Left ventricle myocardium inferior (tissue), 1 donor: ENCODE data around the gene RAP1A. TPM values are rescaled to one million over a fixed set of nuclear protein-coding genes. Genes with fewer than 3 reads are reported as not detected.

Experiments used
- DNase-seq: peaks from one replicate; pipeline ENCODE4 v3.0.0-alpha.2; 2020
- H3K27ac ChIP-seq: fragments of 200-600 bp; replicated peaks from 2 replicates; pipeline ENCODE4 v1.8.0; 2021
- H3K27me3 ChIP-seq: fragments of 200-600 bp; 2 replicates; pipeline ENCODE4 v1.8.0; 2021; ENCODE audit warnings: low read depth
- H3K36me3 ChIP-seq: fragments of 200-600 bp; 2 replicates; pipeline ENCODE4 v1.8.0; 2021
- H3K4me1 ChIP-seq: fragments of 200-600 bp; 2 replicates; pipeline ENCODE4 v1.8.0; 2021
- H3K4me3 ChIP-seq: fragments of 200-600 bp; 2 replicates; pipeline ENCODE4 v1.8.0; 2021; ENCODE audit warnings: mild to moderate bottlenecking, moderate library complexity
- H3K9me3 ChIP-seq: fragments of 200-600 bp; replicated peaks from 2 replicates; pipeline ENCODE4 v1.8.0; 2021
- intact Hi-C: fragments of 100-400 bp; cut with micrococcal nuclease; formaldehyde crosslinking; loops from one replicate; pipeline ENCODE4 v1.11.0; 2022
- total RNA-seq: library from RNA; stranded (reverse); fragmentation: NEBNext Ultra II Directional; extraction: Animal tissue kit (Norgen Biotek cat#: 25700); gene quantifications from one replicate; pipeline ENCODE4 v1.2.1, GENCODE V29; 2021
- TF ChIP-seq, protein P1 (sequence below): fragments of 200-600 bp; IDR thresholded peaks from 2 replicates; pipeline ENCODE4 v1.8.0; 2021; ENCODE audit warnings: antibody characterized with exemption, mild to moderate bottlenecking, borderline replicate concordance
- donor health status: DM: no; HTN: yes; CAD: no; lungs with severe emphysema.

The RAP1A gene
- total RNA-seq, 1 donor from 2014 or later = 112 TPM

DNA sequence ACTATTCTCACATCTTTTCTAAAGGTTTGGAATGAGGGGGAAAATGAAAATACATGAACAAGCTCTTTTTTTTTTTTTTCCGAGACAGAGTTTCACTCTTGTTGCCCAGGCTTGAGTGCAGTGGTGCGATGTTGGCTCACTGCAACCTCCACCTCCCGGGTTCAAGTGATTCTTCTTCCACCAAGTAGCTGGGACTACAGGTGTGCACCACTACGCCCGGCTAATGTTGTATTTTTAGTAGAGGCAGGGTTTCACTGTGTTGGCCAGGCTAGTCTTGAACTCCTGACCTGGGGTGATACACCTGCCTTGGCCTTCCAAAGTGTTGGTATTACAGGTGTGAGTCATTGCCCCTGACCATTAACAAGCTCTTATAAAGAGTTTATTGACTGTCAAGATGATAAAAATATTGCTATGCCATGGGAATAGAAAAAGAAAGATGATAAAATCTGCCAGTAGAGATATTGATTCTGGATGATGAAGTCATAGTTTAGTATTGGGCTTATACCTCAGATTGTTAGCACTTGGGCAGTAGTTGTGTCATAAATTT, 83.0 kb downstream of the RAP1A start:
- H3K27me3 ChIP-seq = no peaks in the 10 kb centered on the region
- TF ChIP-seq, protein P1, sequence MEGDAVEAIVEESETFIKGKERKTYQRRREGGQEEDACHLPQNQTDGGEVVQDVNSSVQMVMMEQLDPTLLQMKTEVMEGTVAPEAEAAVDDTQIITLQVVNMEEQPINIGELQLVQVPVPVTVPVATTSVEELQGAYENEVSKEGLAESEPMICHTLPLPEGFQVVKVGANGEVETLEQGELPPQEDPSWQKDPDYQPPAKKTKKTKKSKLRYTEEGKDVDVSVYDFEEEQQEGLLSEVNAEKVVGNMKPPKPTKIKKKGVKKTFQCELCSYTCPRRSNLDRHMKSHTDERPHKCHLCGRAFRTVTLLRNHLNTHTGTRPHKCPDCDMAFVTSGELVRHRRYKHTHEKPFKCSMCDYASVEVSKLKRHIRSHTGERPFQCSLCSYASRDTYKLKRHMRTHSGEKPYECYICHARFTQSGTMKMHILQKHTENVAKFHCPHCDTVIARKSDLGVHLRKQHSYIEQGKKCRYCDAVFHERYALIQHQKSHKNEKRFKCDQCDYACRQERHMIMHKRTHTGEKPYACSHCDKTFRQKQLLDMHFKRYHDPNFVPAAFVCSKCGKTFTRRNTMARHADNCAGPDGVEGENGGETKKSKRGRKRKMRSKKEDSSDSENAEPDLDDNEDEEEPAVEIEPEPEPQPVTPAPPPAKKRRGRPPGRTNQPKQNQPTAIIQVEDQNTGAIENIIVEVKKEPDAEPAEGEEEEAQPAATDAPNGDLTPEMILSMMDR = no peak

DNA sequence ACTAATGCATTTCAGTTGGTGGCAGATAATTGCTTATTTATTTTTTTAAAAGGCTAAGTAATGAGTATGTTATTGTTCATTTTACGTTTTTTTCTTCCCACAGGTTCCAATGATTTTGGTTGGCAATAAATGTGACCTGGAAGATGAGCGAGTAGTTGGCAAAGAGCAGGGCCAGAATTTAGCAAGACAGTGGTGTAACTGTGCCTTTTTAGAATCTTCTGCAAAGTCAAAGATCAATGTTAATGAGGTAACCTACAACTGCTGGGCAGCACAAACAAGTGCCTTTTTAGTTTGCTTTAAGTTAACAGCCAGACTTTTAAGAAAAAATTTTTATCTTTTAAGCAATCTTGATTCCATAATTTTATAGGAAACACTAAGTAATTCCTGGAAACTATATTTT, 84.7 kb downstream of the RAP1A start:
- Histone ChIP-seq H3K4me3 (no peak overlapping the region), H3K36me3 (peaks cover 94% of the 10 kb centered on the region), H3K27ac (no peak overlapping the region), H3K27me3 (no peaks in the 10 kb centered on the region), H3K9me3 (no peaks in the 10 kb centered on the region), H3K4me1 (no peaks in the 10 kb centered on the region)
- no peak for DNase-seq
- intact Hi-C loops = no loop called here
- TF ChIP-seq, protein P1 = no peak

More for the DNA sequence above, 83.0 kb downstream of the RAP1A start:
- Histone ChIP-seq H3K27ac (no peak overlapping the region), H3K9me3 (no peaks in the 10 kb centered on the region), H3K4me3 (no peak overlapping the region), H3K4me1 (no peaks in the 10 kb centered on the region), H3K36me3 (peaks cover 94% of the 10 kb centered on the region)
- DNase-seq = no peak
- intact Hi-C loops = no loop called here

DNA sequence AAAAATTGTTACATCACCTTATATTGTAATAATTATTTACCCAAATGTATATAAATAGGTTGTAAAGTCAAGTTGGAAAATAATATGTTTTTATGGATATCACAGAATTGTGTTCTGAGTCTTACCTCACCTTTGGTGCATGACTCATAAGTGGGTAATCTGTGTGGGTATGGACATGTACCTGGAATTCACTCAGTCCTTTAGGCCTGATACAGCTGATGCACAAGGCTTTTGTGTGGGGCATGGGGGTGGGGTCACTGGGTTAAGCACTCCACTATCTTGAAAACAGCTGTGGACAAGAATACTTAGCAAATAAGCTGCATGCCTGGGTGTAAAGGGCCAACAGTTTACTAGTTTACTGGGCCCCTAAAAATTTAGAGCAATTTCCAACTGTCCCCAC, 85.2 kb downstream of the RAP1A start:
- intact Hi-C loops = no loop called here
- TF ChIP-seq, protein P1 = no peak

DNA sequence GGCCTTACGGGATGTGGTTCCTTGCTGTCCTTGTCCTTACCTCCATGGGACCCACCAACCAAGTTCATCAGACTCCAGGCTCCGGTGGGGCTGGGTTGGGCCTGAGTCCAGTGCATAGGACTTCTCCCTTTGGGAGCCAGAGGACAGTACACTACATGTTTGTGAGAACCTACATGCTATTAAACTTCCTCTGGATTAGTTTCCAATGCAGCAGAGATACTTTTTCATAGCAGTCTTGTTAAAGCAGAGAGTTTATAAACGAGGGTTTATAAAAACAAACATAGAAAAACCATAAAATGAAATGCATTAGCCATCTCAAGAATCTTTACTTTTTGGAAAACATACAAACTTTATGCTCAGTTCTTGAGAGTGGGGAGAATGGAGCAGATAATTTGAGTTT, 86.3 kb downstream of the RAP1A start:
- Histone ChIP-seq H3K36me3 (peaks cover 89% of the 10 kb centered on the region), H3K27me3 (no peaks in the 10 kb centered on the region), H3K4me1 (no peaks in the 10 kb centered on the region), H3K27ac (no peak overlapping the region), H3K4me3 (no peak overlapping the region), H3K9me3 (no peaks in the 10 kb centered on the region)
- TF ChIP-seq, protein P1 = no peak
- intact Hi-C loops = no loop called here
- no peak for DNase-seq

More for the DNA sequence above, 85.2 kb downstream of the RAP1A start:
- Histone ChIP-seq H3K4me3 (no peak overlapping the region), H3K27me3 (no peaks in the 10 kb centered on the region), H3K27ac (no peak overlapping the region), H3K9me3 (no peaks in the 10 kb centered on the region), H3K4me1 (no peaks in the 10 kb centered on the region), H3K36me3 (peaks cover 94% of the 10 kb centered on the region)
- DNase-seq = no peak

DNA sequence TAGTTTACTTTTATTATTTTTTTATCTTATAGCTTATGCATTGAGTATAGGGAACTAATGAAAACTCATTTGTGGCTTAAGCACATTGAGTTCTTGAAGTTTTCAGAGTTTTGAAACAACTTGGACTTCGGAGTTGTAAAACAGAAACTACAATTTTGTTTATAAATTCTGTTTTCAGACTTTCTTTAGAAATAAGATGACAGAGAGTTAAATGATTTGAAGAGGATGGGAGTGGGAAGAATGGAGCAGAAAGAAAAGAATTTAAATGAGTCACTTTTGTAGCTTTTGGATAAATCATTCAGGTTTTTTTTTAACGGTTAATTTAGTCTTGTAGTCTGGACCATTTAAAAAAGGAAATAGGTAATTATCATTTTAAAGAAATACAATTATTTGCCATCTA, 87.3 kb downstream of the RAP1A start:
- Histone ChIP-seq H3K36me3 (peaks cover 84% of the 10 kb centered on the region), H3K9me3 (no peaks in the 10 kb centered on the region), H3K4me3 (no peak overlapping the region), H3K27me3 (no peaks in the 10 kb centered on the region), H3K27ac (no peak overlapping the region), H3K4me1 (no peaks in the 10 kb centered on the region)
- TF ChIP-seq, protein P1 = no peak
- intact Hi-C loops = no loop called here
- DNase-seq = no peak

DNA sequence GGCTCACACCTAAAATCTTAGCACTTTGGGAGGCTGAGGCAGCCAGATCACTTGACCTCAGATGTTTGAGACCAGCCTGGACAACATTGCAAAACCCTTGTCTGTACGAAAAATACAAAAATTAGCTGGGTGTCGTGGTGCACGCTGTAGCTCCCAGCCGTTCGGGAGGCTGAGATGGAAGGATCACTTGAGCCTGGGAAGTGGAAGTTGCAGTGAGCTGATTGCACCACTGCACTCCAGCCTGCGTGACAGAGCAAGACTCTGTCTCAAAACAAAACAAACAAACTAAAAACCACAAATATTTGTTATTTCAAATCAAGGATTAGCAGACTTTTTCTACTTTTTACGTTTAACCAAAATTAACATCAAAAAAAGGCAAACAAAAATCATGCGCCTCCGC, 88.3 kb downstream of the RAP1A start:
- Histone ChIP-seq H3K9me3 (no peaks in the 10 kb centered on the region), H3K27me3 (no peaks in the 10 kb centered on the region), H3K4me1 (no peaks in the 10 kb centered on the region), H3K36me3 (peaks cover 85% of the 10 kb centered on the region), H3K4me3 (no peak overlapping the region), H3K27ac (no peak overlapping the region)
- intact Hi-C loops = no loop called here
- no peak for DNase-seq
- TF ChIP-seq, protein P1 = no peak
